Stimulated activated CD8-positive, alpha-beta memory T cell treated with anti-CD3 and anti-CD28 coated beads, Interleukin-15, amount 100 ng/mL, for 48 hours (primary cell): Measurements from ENCODE around the gene LHFPL5.

Source experiments
- DNase-seq, 2 donors: peaks; one replicate each; pipeline ENCODE4 v3.0.0-alpha.2; 2020; ENCODE audit warnings: low read depth in 2 of 2

The LHFPL5 gene

DNA sequence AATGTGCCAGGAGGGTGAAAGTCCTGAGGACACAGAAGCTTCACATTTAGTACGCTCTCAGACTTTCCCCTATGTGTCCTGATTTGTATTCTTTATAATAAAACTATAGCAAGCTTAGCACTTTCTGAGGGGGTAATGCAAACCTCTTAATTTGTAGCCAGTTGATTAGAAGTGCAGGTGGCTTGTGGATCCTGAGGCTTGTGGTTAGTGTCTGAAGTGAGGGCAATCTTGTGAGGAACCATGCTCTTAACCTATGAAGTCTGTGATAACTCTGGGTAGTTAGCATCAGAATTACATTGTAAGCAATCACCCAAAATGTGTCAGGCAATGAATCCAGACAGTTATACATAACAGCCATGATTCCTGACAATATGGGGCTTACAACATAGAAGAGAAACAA lies 51.1 kb downstream of the LHFPL5 start:
- DNase-seq = no peak

DNA sequence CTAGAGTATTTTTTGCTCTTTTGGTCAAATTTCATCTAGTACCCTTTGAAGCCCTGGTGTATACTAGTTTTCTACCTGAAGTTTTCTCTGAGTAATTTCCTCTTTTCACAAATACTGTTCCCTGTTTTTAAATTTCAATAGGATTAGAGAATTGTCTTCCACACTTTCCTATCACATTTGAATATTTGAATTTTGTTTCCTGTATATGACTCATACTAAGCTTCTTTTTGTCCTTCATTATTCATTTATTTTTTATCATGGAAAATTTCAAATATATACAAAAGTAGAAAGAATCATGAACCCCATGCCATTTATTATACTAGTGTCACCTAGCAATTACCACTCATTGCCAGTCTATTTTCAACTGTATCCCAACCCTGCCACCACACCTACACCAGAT lies 52.7 kb downstream of the LHFPL5 start:
- DNase-seq = no peak

DNA sequence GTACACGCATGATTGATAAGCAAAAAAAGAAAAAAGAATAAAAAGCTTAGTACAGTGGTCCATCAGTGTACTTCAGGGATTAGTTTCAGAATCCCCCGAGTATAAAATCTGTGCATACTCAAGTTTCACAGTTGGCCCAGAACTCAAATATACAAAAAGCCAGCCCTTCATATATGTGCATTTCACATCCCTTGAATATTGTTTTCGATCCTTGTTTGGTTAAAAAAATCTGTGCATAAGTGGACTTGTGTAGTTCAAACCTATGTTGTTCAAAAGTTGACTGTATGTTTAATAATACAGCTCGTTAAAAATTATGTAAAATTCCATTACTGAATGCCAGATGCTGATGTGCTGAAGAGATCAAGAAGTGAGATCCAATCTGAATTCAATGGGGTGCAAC lies 54.2 kb downstream of the LHFPL5 start:
- no peak for DNase-seq
